Caco-2 (cell line): ENCODE results near the gene MST1R. TPM values are rescaled to one million over a fixed set of nuclear protein-coding genes. Genes with fewer than 3 reads are reported as not detected.

ENCODE experiments used
- BruUV-seq: library from RNA; stranded (reverse); fragments of 400-500 nt; replicated peaks from 2 replicates; lab custom pipeline; 2021; lab: Mats Ljungman, UMichigan
- CTCF ChIA-PET: fragments of 300-600 bp; sonication (Branson Sonifier 250); formaldehyde crosslinking; loops from one replicate; lab custom pipeline; 2022; ENCODE audit warnings: antibody characterized with exemption; lab: Charles Lee
- POLR2A ChIA-PET: fragments of 300-600 bp; sonication (Branson Sonifier 250); formaldehyde crosslinking; loops from one replicate; lab custom pipeline; 2022; ENCODE audit warnings: antibody characterized with exemption; lab: Charles Lee
- DNase-seq, 2 experiments: peaks; one replicate each; pipeline versions ENCODE4 v3.0.0 to v3.0.0-alpha.2; 2020 to 2022
- H3K27me3 ChIP-seq: replicated peaks from 2 replicates; pipeline ENCODE4 v1.6.0; 2011; ENCODE audit warnings: low read length; ENCODE audit not compliant: control insufficient read depth, insufficient read depth
- H3K36me3 ChIP-seq: 2 replicates; pipeline ENCODE4 v1.5.1; 2011; ENCODE audit warnings: low read length; ENCODE audit not compliant: control insufficient read depth, insufficient read depth
- H3K4me1 ChIP-seq: fragments of 250-450 bp; sonication (Bioruptor Pico); 2 replicates; pipeline ENCODE4 v1.5.1; 2020; ENCODE audit warnings: mild to moderate bottlenecking
- H3K4me3 ChIP-seq: 2 replicates; pipeline ENCODE4 v1.5.1; 2011; ENCODE audit warnings: low read depth, mild to moderate bottlenecking, control low read depth, low read length
- H3K9me3 ChIP-seq: fragments of 250-450 bp; sonication (Bioruptor Pico); 2 replicates; pipeline ENCODE4 v1.5.1; 2020; ENCODE audit warnings: mild to moderate bottlenecking, moderate library complexity
- H3K27ac Mint-ChIP-seq: one replicate; pipeline ENCODE4 v1.8.0; 2022; ENCODE audit warnings: mixed read lengths; ENCODE audit not compliant: unreplicated experiment
- H3K27me3 Mint-ChIP-seq: one replicate; pipeline ENCODE4 v1.8.0; 2022; ENCODE audit warnings: mixed read lengths; ENCODE audit not compliant: insufficient read depth, unreplicated experiment
- H3K36me3 Mint-ChIP-seq: one replicate; pipeline ENCODE4 v1.8.0; 2022; ENCODE audit warnings: mild to moderate bottlenecking, mixed read lengths; ENCODE audit not compliant: insufficient read depth, unreplicated experiment
- H3K4me1 Mint-ChIP-seq: one replicate; pipeline ENCODE4 v1.8.0; 2022; ENCODE audit warnings: low read depth, mixed read lengths; ENCODE audit not compliant: unreplicated experiment
- H3K4me3 Mint-ChIP-seq: one replicate; pipeline ENCODE4 v1.8.0; 2022; ENCODE audit warnings: mild to moderate bottlenecking, moderate library complexity, mixed read lengths; ENCODE audit not compliant: unreplicated experiment
- H3K9me3 Mint-ChIP-seq: one replicate; pipeline ENCODE4 v1.8.0; 2022; ENCODE audit warnings: mixed read lengths; ENCODE audit not compliant: unreplicated experiment
- intact Hi-C: fragments of 100-400 bp; cut with micrococcal nuclease; formaldehyde crosslinking; loops from one replicate; pipeline ENCODE4 v1.10.0; 2022; ENCODE audit not compliant: unreplicated experiment
- total RNA-seq: library from RNA; stranded (reverse); gene quantifications from 2 replicates; pipeline ENCODE4 v1.2.3, GENCODE V29; 2022
- TF ChIP-seq, protein P1 (sequence below), 2 experiments: fragments of 200-600 bp in 1 of 2; IDR thresholded peaks; 1 replicate in 1 of 2; 2 replicates in 1 of 2; pipeline versions ENCODE4 v1.5.1 to v1.8.0; 2011 to 2022; ENCODE audit warnings: antibody characterized with exemption in 1 of 2, control low read depth in 1 of 2, inconsistent platforms in 1 of 2, low read depth in 1 of 2, low read length in 1 of 2, mild to moderate bottlenecking in 1 of 2, moderate library complexity in 1 of 2; ENCODE audit not compliant: insufficient read depth in 1 of 2, severe bottlenecking in 1 of 2, unreplicated experiment in 1 of 2

The MST1R gene
- total RNA-seq, 1 experiment from 2014 or later = 11.8 TPM

DNA sequence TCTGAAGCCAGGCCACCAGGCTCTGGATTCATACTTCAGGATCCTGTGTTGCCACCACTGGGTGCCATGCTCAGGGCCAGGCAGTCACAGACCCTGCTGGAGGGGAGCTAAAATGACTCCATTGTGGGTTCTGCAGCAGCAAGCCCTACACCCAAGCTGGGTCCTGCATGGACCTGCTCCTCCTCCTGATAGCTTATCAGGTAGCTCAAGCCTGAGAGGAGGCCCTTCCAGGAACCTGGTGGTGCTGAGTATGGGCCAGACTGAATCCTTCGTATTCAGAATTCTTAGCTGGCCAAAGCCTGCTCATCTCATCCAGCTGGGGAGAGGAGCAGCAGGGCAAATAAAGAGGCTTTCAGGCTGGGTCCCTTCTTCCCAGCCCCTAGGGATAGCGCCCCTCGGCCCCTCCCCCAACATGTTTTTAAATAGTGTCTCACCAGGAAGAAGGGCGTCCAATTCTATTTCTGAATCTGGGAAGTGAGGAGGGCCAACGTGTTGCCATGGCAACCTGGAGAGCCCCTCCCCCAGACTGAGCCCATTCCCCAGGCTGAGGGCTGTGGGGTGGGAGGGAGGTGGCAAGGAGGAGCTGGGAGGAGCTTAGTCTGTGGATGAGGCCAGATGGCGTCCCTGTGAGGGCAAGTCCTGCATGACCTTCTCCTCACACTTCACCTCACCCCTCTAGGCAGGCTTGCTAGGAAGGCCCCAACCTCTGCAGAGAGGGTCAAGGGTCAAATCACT is 22.9 kb downstream of the MST1R start:
- Mint-ChIP-seq H3K36me3 (peaks cover 5% of the 10 kb centered on the region), H3K27me3 (no peaks in the 10 kb centered on the region), H3K4me1 (peaks cover 7% of the 10 kb centered on the region), H3K4me3 (no peak overlapping the region), H3K9me3 (no peaks in the 10 kb centered on the region), H3K27ac (peak overlapping the region; percentile 39)
- Histone ChIP-seq H3K36me3 (no peaks in the 10 kb centered on the region), H3K27me3 (no peaks in the 10 kb centered on the region), H3K4me3 (no peak overlapping the region), H3K4me1 (peaks cover 26% of the 10 kb centered on the region), H3K9me3 (no peaks in the 10 kb centered on the region)
- TF ChIP-seq, protein P1, sequence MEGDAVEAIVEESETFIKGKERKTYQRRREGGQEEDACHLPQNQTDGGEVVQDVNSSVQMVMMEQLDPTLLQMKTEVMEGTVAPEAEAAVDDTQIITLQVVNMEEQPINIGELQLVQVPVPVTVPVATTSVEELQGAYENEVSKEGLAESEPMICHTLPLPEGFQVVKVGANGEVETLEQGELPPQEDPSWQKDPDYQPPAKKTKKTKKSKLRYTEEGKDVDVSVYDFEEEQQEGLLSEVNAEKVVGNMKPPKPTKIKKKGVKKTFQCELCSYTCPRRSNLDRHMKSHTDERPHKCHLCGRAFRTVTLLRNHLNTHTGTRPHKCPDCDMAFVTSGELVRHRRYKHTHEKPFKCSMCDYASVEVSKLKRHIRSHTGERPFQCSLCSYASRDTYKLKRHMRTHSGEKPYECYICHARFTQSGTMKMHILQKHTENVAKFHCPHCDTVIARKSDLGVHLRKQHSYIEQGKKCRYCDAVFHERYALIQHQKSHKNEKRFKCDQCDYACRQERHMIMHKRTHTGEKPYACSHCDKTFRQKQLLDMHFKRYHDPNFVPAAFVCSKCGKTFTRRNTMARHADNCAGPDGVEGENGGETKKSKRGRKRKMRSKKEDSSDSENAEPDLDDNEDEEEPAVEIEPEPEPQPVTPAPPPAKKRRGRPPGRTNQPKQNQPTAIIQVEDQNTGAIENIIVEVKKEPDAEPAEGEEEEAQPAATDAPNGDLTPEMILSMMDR (IDR thresholded peaks at IDR 0.05; ENCODE audit: insufficient read depth in 1 of 2, low read depth in 1 of 2, low read length in 1 of 2, severe bottlenecking in 1 of 2, unreplicated experiment in 1 of 2) = no peak
- DNase-seq = no peak
- intact Hi-C loops = no loop called here
- POLR2A ChIA-PET = interaction anchor here (0.6 kb wide), 1 partner anchor 25 kb away, joined by 3 read pairs; the partner anchor contains the start of gene TRAIP
- no TSS peak for BruUV-seq
- CTCF ChIA-PET = interaction anchor here (1.1 kb wide), 1 partner anchor 11 kb away, joined by 4 read pairs; the partner anchor contains the start of gene CAMKV

DNA sequence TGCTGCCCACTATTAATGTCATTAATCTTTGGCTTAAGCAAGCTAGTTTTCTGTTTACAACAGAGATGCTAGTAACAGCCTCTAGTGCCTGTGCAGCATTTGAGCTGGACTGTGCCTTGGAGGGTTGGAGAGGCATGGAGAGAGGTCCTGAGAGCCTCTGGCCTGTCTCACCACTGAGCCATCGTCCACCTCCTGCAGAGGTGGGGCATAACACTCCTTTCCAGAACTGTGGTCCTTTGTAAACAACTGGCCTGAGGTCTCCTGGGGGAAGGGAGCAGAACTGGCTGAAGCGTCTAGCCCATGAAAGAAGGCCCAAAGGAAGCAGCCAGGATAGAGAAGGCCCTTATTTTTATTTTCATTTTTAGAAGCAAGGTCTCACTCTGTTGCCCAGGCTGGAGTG is 24.0 kb downstream of the MST1R start:
- Histone ChIP-seq H3K4me3 (no peak overlapping the region), H3K36me3 (no peaks in the 10 kb centered on the region), H3K27me3 (no peaks in the 10 kb centered on the region), H3K9me3 (no peaks in the 10 kb centered on the region), H3K4me1 (peaks cover 30% of the 10 kb centered on the region)
- no peak for DNase-seq
- no peak overlapping the region for H3K27ac Mint-ChIP-seq
- peaks cover 7% of the 10 kb centered on the region for H3K4me1 Mint-ChIP-seq
- H3K4me3 Mint-ChIP-seq = no peak overlapping the region
- no peaks in the 10 kb centered on the region for H3K36me3 Mint-ChIP-seq
- BruUV-seq = no TSS peak
- TF ChIP-seq, protein P1 (IDR thresholded peaks at IDR 0.05; ENCODE audit: insufficient read depth in 1 of 2, low read depth in 1 of 2, low read length in 1 of 2, severe bottlenecking in 1 of 2, unreplicated experiment in 1 of 2) = no peak
- CTCF ChIA-PET = no interaction called here
- H3K9me3 Mint-ChIP-seq = no peaks in the 10 kb centered on the region
- POLR2A ChIA-PET = no interaction called here
- intact Hi-C loops = no loop called here
- no peaks in the 10 kb centered on the region for H3K27me3 Mint-ChIP-seq

DNA sequence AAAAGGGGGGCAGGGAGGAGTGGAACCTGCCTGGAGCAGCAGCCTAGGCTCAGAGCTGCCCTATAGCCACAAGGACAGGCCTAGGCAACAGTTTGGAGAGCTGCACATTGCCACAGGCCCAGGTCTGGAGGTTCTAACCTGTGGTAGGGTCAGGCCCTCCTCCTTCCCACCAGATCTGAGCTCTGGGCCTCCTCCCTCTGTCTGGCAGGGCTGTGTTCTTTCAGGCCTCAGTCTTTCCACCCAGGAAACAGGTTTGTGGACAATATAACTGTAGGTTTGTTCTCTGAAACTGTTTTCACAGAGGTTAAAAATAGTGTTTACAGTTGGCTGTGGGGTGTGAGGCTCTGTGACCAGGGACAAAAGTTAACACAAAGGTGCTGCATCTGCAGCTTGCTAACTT is 25.0 kb downstream of the MST1R start:
- Histone ChIP-seq H3K27me3 (no peaks in the 10 kb centered on the region), H3K4me1 (peaks cover 40% of the 10 kb centered on the region), H3K9me3 (no peaks in the 10 kb centered on the region), H3K36me3 (no peaks in the 10 kb centered on the region), H3K4me3 (no peak overlapping the region)
- Mint-ChIP-seq H3K36me3 (no peaks in the 10 kb centered on the region), H3K9me3 (no peaks in the 10 kb centered on the region), H3K27me3 (no peaks in the 10 kb centered on the region), H3K27ac (no peak overlapping the region), H3K4me1 (peaks cover 10% of the 10 kb centered on the region), H3K4me3 (no peak overlapping the region)
- TF ChIP-seq, protein P1 (IDR thresholded peaks at IDR 0.05; ENCODE audit: insufficient read depth in 1 of 2, low read depth in 1 of 2, low read length in 1 of 2, severe bottlenecking in 1 of 2, unreplicated experiment in 1 of 2) = no peak
- intact Hi-C loops = no loop called here
- ChIA-PET POLR2A (interaction anchor here (0.6 kb wide), 1 partner anchor 470 kb away, joined by 3 read pairs; no protein-coding TSS in a partner anchor), CTCF (no interaction called here)
- no TSS peak for BruUV-seq
- no peak for DNase-seq
